HepG2 (cell line): Measurements from ENCODE around the gene NUP62. TPM values are rescaled to one million over a fixed set of nuclear protein-coding genes. Genes with fewer than 3 reads are reported as not detected.

ENCODE experiments used
- CBX5 ChIP-seq: sonication (generic); formaldehyde crosslinking; IDR thresholded peaks from 2 replicates; pipeline ENCODE4 v1.4.0; 2020; ENCODE audit warnings: missing genetic modification reagents, borderline replicate concordance
- EP300 ChIP-seq, 3 experiments: sonication (generic) in 1 of 3; formaldehyde crosslinking in 1 of 3; IDR thresholded peaks; 2 replicates each; pipeline versions ENCODE4 v1.5.1 to v1.6.1; 2011 to 2020; ENCODE audit warnings: low read depth in 2 of 3, low read length in 2 of 3, borderline replicate concordance in 1 of 3, improper control_type of control experiment in 1 of 3, mild to moderate bottlenecking in 1 of 3, missing genetic modification reagents in 1 of 3, moderate library complexity in 1 of 3
- FOXA3 ChIP-seq: IDR thresholded peaks from 2 replicates; pipeline ENCODE4 v1.6.1; 2016; ENCODE audit warnings: missing genetic modification reagents, missing compliant biosample characterization
- FUBP1 ChIP-seq: sonication (generic); formaldehyde crosslinking; IDR thresholded peaks from 2 replicates; pipeline ENCODE4 v1.5.1; 2020; ENCODE audit warnings: missing genetic modification reagents, mild to moderate bottlenecking, borderline replicate concordance
- GMEB1 ChIP-seq: sonication (generic); formaldehyde crosslinking; IDR thresholded peaks from 2 replicates; pipeline ENCODE4 v1.5.1; 2020; ENCODE audit warnings: missing genetic modification reagents, mild to moderate bottlenecking, borderline replicate concordance
- HNRNPL ChIP-seq: fragments of 200-400 bp; formaldehyde crosslinking; IDR thresholded peaks from 2 replicates; pipeline ENCODE4 v1.6.1; 2017; ENCODE audit warnings: mild to moderate bottlenecking, low read depth, low read length
- HNRNPUL1 ChIP-seq: fragments of 200-400 bp; formaldehyde crosslinking; IDR thresholded peaks from 2 replicates; pipeline ENCODE4 v1.6.1; 2017; ENCODE audit warnings: low read depth, mild to moderate bottlenecking, low read length, moderate library complexity
- MAX ChIP-seq: IDR thresholded peaks from 2 replicates; pipeline ENCODE4 v1.6.1; 2012; ENCODE audit warnings: inconsistent platforms
- POLR2A ChIP-seq, 2 experiments: IDR thresholded peaks; 2 replicates each; pipeline ENCODE4 v1.6.1; 2011; ENCODE audit warnings: low read depth in 2 of 2, low read length in 2 of 2, mild to moderate bottlenecking in 1 of 2, moderate library complexity in 1 of 2; ENCODE audit not compliant: insufficient read depth in 1 of 2
- TBP ChIP-seq: sonication (generic); formaldehyde crosslinking; IDR thresholded peaks from 2 replicates; pipeline ENCODE4 v1.5.0; 2020; ENCODE audit warnings: missing genetic modification reagents
- XBP1 ChIP-seq: sonication (generic); formaldehyde crosslinking; IDR thresholded peaks from 2 replicates; pipeline ENCODE4 v1.5.0; 2020; ENCODE audit warnings: missing genetic modification reagents
- ZEB1 ChIP-seq: IDR thresholded peaks from 2 replicates; pipeline ENCODE4 v1.6.1; 2012; ENCODE audit warnings: mild to moderate bottlenecking, low read depth, inconsistent platforms; ENCODE audit not compliant: insufficient replicate concordance
- ZMYM4 ChIP-seq: sonication (generic); formaldehyde crosslinking; IDR thresholded peaks from 2 replicates; pipeline ENCODE4 v1.8.1; 2023; ENCODE audit warnings: mild to moderate bottlenecking, missing genetic modification reagents
- ZNF230 ChIP-seq: sonication (generic); formaldehyde crosslinking; IDR thresholded peaks from 2 replicates; pipeline ENCODE4 v1.4.0; 2020; ENCODE audit warnings: mild to moderate bottlenecking, missing genetic modification reagents
- ZNF333 ChIP-seq: sonication (generic); formaldehyde crosslinking; IDR thresholded peaks from 2 replicates; pipeline ENCODE4 v1.4.0; 2020; ENCODE audit warnings: mild to moderate bottlenecking, missing genetic modification reagents, borderline replicate concordance
- ZNF337 ChIP-seq: sonication (generic); formaldehyde crosslinking; IDR thresholded peaks from 2 replicates; pipeline ENCODE4 v1.5.1; 2020; ENCODE audit warnings: missing genetic modification reagents, low read depth, mild to moderate bottlenecking, borderline replicate concordance
- ZNF431 ChIP-seq: sonication (generic); formaldehyde crosslinking; IDR thresholded peaks from 2 replicates; pipeline ENCODE4 v1.9.0; 2022; ENCODE audit warnings: missing genetic modification reagents, low read depth, mild to moderate bottlenecking, borderline replicate concordance
- ZNF556 ChIP-seq: sonication (generic); formaldehyde crosslinking; IDR thresholded peaks from 2 replicates; pipeline ENCODE4 v1.4.0; 2020; ENCODE audit warnings: mild to moderate bottlenecking, missing genetic modification reagents, borderline replicate concordance
- ZNF589 ChIP-seq: sonication (generic); formaldehyde crosslinking; conservative IDR thresholded peaks from 2 replicates; pipeline ENCODE4 v1.8.0; 2022; ENCODE audit warnings: mild to moderate bottlenecking, moderate library complexity, missing genetic modification reagents
- polyA plus RNA-seq, 8 experiments: library from polyadenylated mRNA; depleted of rRNA in 3 of 8; stranded (reverse) in 7 of 8; unstranded in 1 of 8; fragments of >200 nt; fragmentation: Illumina TruSeq in 4 of 8; extraction: Trizol in 4 of 8; gene quantifications; 2 replicates each; pipeline versions ENCODE4 v1.2.1 to v1.2.3, GENCODE V29; 2011 to 2016; ENCODE audit warnings: low read depth in 4 of 8, missing spikeins in 1 of 8, mixed read lengths in 1 of 8; ENCODE audit not compliant: insufficient read depth in 1 of 8
- total RNA-seq, 5 experiments: library from RNA; depleted of rRNA; stranded (reverse); fragments of >200 nt; fragmentation: Illumina TruSeq; extraction: Trizol; gene quantifications; 2 replicates each; pipeline ENCODE4 v1.2.3, GENCODE V29; 2016; ENCODE audit warnings: low read depth in 1 of 5
- TF ChIP-seq, protein P1 (sequence below): sonication (generic); formaldehyde crosslinking; IDR thresholded peaks from 2 replicates; pipeline ENCODE4 v1.4.0; 2020; ENCODE audit warnings: missing genetic modification reagents
- TF ChIP-seq, protein P2 (sequence below): sonication (generic); formaldehyde crosslinking; IDR thresholded peaks from 2 replicates; pipeline ENCODE4 v1.4.0; 2020; ENCODE audit warnings: missing genetic modification reagents

The NUP62 gene
- total and polyA plus RNA-seq, 2 of the 13 experiments (the other 11 are each of a cell fraction or from before 2014, with no cell fraction given): 16.5 to 41.5 TPM

- TF ChIP-seq ZNF431 (CRISPR knock-in tag): no peak
- TF ChIP-seq GMEB1: peak; percentile 76; the same call in 1 of the 2 replicates
- TF ChIP-seq, protein P1, sequence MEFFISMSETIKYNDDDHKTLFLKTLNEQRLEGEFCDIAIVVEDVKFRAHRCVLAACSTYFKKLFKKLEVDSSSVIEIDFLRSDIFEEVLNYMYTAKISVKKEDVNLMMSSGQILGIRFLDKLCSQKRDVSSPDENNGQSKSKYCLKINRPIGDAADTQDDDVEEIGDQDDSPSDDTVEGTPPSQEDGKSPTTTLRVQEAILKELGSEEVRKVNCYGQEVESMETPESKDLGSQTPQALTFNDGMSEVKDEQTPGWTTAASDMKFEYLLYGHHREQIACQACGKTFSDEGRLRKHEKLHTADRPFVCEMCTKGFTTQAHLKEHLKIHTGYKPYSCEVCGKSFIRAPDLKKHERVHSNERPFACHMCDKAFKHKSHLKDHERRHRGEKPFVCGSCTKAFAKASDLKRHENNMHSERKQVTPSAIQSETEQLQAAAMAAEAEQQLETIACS (CRISPR knock-in tag): no peak
- peak; percentile 5; the same call in 1 of the 2 replicates for TF ChIP-seq FOXA3 (CRISPR knock-in tag)
- TF ChIP-seq ZNF337 (CRISPR knock-in tag): no peak
- TF ChIP-seq, protein P2, sequence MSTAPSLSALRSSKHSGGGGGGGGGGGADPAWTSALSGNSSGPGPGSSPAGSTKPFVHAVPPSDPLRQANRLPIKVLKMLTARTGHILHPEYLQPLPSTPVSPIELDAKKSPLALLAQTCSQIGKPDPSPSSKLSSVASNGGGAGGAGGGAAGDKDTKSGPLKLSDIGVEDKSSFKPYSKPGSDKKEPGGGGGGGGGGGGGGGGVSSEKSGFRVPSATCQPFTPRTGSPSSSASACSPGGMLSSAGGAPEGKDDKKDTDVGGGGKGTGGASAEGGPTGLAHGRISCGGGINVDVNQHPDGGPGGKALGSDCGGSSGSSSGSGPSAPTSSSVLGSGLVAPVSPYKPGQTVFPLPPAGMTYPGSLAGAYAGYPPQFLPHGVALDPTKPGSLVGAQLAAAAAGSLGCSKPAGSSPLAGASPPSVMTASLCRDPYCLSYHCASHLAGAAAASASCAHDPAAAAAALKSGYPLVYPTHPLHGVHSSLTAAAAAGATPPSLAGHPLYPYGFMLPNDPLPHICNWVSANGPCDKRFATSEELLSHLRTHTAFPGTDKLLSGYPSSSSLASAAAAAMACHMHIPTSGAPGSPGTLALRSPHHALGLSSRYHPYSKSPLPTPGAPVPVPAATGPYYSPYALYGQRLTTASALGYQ: peak; percentile 55; the same call in 1 of the 2 replicates
- peak; percentile 65; the same call in 1 of the 2 replicates for TF ChIP-seq ZNF230
- TF ChIP-seq ZNF556 (CRISPR knock-in tag): peak; percentile 72; the same call in 1 of the 2 replicates
- peak; percentile 86 for TF ChIP-seq MAX
- no peak for TF ChIP-seq TBP (CRISPR knock-in tag)
- no peak for TF ChIP-seq XBP1 (CRISPR knock-in tag)
- TF ChIP-seq HNRNPL: no peak
- no peak for TF ChIP-seq HNRNPUL1
- TF ChIP-seq CBX5: peak; percentile 49; the same call in 1 of the 2 replicates
- peak; percentile 47; the same call in 1 of the 2 replicates for TF ChIP-seq ZMYM4 (CRISPR knock-in tag)
- peak; percentile 13 to 43; a peak in 1 of 4 replicates for TF ChIP-seq EP300 (IDR thresholded peaks at IDR 0.05; ENCODE audit: low read depth in 2 of 2, low read length in 2 of 2)
- no peak for TF ChIP-seq EP300 (CRISPR knock-in tag; IDR thresholded peaks at IDR 0.05; ENCODE audit: borderline replicate concordance)
- TF ChIP-seq ZNF333 (CRISPR knock-in tag): peak; percentile 74; the same call in 1 of the 2 replicates
- no peak; the same call in 1 of the 2 replicates for TF ChIP-seq ZNF589
- peak; percentile 72 for TF ChIP-seq ZEB1
- peak; percentile 50 to 81 for TF ChIP-seq POLR2A (IDR thresholded peaks at IDR 0.05; ENCODE audit: insufficient read depth in 1 of 2, low read depth in 2 of 2, low read length in 2 of 2)
- 0 out of 2 replicates have a peak, but pooled peaks have one; percentile 28 for TF ChIP-seq FUBP1 (CRISPR knock-in tag)
These were observed 62.1 kb downstream of the NUP62 start, which contains the start of gene PNKP (continued) for GRCh38 chr19:49866933-49867782.
